ENCODE measurements around the gene PLB1.

PLB1 gene

GRCh38 chr2:28566521-28567041 lies 70.7 kb downstream of the PLB1 start:
- peak; percentile 77 for FAIRE-seq
- no peak for TF ChIP-seq POU2F2 (IDR thresholded peaks at IDR 0.05; ENCODE audit: low read depth, low read length)
- TF ChIP-seq POLR2A (IDR thresholded peaks at IDR 0.05; ENCODE audit: low read depth, low read length): no peak
- no peak for TF ChIP-seq TAF1 (IDR thresholded peaks at IDR 0.05; ENCODE audit: low read depth, low read length)
- no peak for TF ChIP-seq POLR2AphosphoS5 (IDR thresholded peaks at IDR 0.05; ENCODE audit: low read depth, low read length)
- TF ChIP-seq PAX5 (IDR thresholded peaks at IDR 0.05; ENCODE audit: insufficient read depth, low read length, severe bottlenecking): no peak
- TF ChIP-seq SPI1 (IDR thresholded peaks at IDR 0.05; ENCODE audit: low read depth, low read length): no peak
- DNase-seq (ENCODE audit: insufficient read length, low spot score): peak; percentile 90

- TF ChIP-seq SPI1 (IDR thresholded peaks at IDR 0.05; ENCODE audit: low read depth, low read length) (no peak), POU2F2 (IDR thresholded peaks at IDR 0.05; ENCODE audit: low read depth, low read length) (no peak), POLR2A (IDR thresholded peaks at IDR 0.05; ENCODE audit: low read depth, low read length) (no peak), TAF1 (IDR thresholded peaks at IDR 0.05; ENCODE audit: low read depth, low read length) (no peak), PAX5 (IDR thresholded peaks at IDR 0.05; ENCODE audit: insufficient read depth, low read length, severe bottlenecking) (no peak), POLR2AphosphoS5 (IDR thresholded peaks at IDR 0.05; ENCODE audit: low read depth, low read length) (no peak)
- FAIRE-seq (no peak), DNase-seq (ENCODE audit: insufficient read length, low spot score) (no peak)
These were observed 71.2 kb downstream of the PLB1 start for GRCh38 chr2:28567061-28567471.

DNA sequence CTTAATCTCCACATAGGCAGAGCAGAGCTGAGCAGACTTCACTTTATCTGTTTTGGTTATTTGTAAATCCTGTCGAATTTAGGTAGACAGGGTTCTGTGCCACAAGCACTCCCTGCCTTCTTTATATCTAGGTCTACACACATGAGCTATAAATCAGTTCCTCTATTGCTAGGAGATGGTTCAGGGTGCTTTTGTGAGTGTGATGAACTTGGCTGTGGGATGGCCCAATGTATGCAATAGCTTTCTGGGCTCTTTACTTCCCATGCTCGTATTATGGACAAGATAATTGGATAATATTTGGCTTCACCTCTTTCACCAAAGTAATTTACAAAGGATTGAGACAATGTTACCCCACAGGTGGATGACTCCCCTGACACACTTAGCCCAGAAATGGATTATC lies 72.2 kb downstream of the PLB1 start:
- DNase-seq (ENCODE audit: insufficient read length, low spot score) (no peak), FAIRE-seq (no peak)
- no peak for TF ChIP-seq SPI1 (IDR thresholded peaks at IDR 0.05; ENCODE audit: low read depth, low read length)
- no peak for TF ChIP-seq POLR2AphosphoS5 (IDR thresholded peaks at IDR 0.05; ENCODE audit: low read depth, low read length)
- TF ChIP-seq PAX5 (IDR thresholded peaks at IDR 0.05; ENCODE audit: insufficient read depth, low read length, severe bottlenecking): no peak
- TF ChIP-seq POLR2A (IDR thresholded peaks at IDR 0.05; ENCODE audit: low read depth, low read length): no peak
- TF ChIP-seq TAF1 (IDR thresholded peaks at IDR 0.05; ENCODE audit: low read depth, low read length): no peak
- no peak for TF ChIP-seq POU2F2 (IDR thresholded peaks at IDR 0.05; ENCODE audit: low read depth, low read length)

GRCh38 chr2:28568533-28568932 lies 72.7 kb downstream of the PLB1 start:
- FAIRE-seq (no peak), DNase-seq (ENCODE audit: insufficient read length, low spot score) (no peak)
- TF ChIP-seq PAX5 (IDR thresholded peaks at IDR 0.05; ENCODE audit: insufficient read depth, low read length, severe bottlenecking) (no peak), POLR2A (IDR thresholded peaks at IDR 0.05; ENCODE audit: low read depth, low read length) (no peak), POU2F2 (IDR thresholded peaks at IDR 0.05; ENCODE audit: low read depth, low read length) (no peak), TAF1 (IDR thresholded peaks at IDR 0.05; ENCODE audit: low read depth, low read length) (no peak), SPI1 (IDR thresholded peaks at IDR 0.05; ENCODE audit: low read depth, low read length) (no peak), POLR2AphosphoS5 (IDR thresholded peaks at IDR 0.05; ENCODE audit: low read depth, low read length) (no peak)

DNA sequence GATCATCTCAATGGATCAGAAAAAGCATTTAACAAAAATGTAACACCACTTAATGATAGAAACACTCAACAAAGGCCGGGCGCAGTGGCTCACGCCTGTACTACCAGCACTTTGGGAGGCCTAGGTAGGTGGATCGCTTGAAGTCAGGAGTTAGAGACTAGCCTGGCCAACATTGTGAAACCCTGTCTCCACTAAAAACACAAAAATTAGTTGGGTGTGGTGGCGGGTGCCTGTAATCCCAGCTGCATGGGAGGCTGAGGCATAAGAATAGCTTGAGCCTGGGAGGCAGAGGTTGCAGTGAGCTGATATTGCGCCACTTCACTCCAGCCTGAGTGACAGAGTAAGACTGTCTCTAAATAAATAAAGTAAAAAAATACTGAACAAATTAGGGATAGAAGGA lies 74.6 kb downstream of the PLB1 start:
- DNase-seq (ENCODE audit: insufficient read length, low spot score) (no peak), FAIRE-seq (no peak)
- TF ChIP-seq TAF1 (IDR thresholded peaks at IDR 0.05; ENCODE audit: low read depth, low read length) (no peak), PAX5 (IDR thresholded peaks at IDR 0.05; ENCODE audit: insufficient read depth, low read length, severe bottlenecking) (no peak), SPI1 (IDR thresholded peaks at IDR 0.05; ENCODE audit: low read depth, low read length) (no peak), POLR2AphosphoS5 (IDR thresholded peaks at IDR 0.05; ENCODE audit: low read depth, low read length) (no peak), POLR2A (IDR thresholded peaks at IDR 0.05; ENCODE audit: low read depth, low read length) (no peak), POU2F2 (IDR thresholded peaks at IDR 0.05; ENCODE audit: low read depth, low read length) (no peak)

DNA sequence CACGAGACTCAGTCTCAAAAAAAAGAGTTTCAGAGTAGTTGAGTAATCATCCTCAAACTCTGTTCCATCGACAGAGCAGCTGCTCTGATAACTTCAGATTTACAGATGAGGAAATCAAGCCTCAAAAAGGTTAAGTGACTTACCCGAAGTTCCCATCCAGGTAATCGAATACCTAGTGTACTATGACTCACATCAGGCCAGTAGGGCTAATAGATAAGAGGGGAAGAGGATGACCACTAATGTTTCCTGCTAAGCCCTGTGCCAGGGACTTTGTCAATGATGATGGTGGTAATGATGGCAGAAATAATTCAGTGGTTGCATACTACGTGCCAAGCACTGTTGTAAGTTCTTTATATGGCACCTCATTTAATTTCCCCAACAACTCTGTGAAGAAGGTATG lies 80.9 kb downstream of the PLB1 start:
- no peak for FAIRE-seq
- DNase-seq (ENCODE audit: insufficient read length, low spot score): no peak
- no peak for TF ChIP-seq TAF1 (IDR thresholded peaks at IDR 0.05; ENCODE audit: low read depth, low read length)
- TF ChIP-seq POLR2A (IDR thresholded peaks at IDR 0.05; ENCODE audit: low read depth, low read length): no peak
- no peak for TF ChIP-seq PAX5 (IDR thresholded peaks at IDR 0.05; ENCODE audit: insufficient read depth, low read length, severe bottlenecking)
- no peak for TF ChIP-seq SPI1 (IDR thresholded peaks at IDR 0.05; ENCODE audit: low read depth, low read length)
- no peak for TF ChIP-seq POU2F2 (IDR thresholded peaks at IDR 0.05; ENCODE audit: low read depth, low read length)
- TF ChIP-seq POLR2AphosphoS5 (IDR thresholded peaks at IDR 0.05; ENCODE audit: low read depth, low read length): no peak

DNA sequence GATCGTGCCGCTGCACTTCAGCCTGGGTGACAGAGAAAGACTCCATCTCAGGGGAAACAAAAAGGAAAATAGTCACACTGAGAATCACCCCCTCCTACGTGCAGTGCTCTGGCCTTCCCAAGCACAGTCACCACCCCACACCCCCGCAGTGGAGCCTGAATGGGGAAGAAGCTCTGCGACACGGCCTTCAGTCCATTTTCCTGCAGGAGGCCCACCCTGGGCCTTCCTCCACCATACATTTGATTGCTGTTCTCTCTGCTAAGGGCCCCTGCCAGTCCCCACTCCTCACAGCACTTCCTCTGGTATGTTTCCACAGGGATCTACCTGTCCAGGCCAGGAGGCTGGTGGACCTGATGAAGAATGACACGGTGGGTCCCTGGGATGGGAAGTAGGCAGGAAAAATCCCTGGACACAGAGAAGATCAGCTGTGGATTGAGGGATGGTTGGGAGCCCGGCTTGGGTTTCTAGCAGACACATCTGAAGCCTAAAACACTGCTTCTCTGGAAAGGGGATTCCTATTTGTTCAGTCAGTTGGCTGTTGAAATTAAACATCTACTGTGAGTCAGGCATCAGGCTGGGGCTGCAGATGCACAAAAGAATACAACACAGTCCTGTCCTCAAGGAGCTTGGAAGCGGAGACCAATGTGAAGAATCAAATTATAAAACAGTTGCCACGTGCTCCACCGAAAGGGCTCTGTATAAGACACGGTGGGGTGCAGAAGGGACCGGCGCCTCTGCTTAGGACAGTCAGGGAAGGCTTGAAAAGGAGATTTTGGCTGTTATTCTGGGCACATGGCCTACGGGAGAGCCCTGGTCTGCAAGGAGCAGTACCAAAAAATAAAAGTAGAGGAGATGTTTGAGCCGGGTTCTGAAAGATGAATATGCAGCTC lies 82.2 kb downstream of the PLB1 start:
- no peak for FAIRE-seq
- TF ChIP-seq PAX5 (IDR thresholded peaks at IDR 0.05; ENCODE audit: insufficient read depth, low read length, severe bottlenecking) (no peak), SPI1 (IDR thresholded peaks at IDR 0.05; ENCODE audit: low read depth, low read length) (no peak), POLR2A (IDR thresholded peaks at IDR 0.05; ENCODE audit: low read depth, low read length) (no peak), POLR2AphosphoS5 (IDR thresholded peaks at IDR 0.05; ENCODE audit: low read depth, low read length) (no peak), POU2F2 (IDR thresholded peaks at IDR 0.05; ENCODE audit: low read depth, low read length) (no peak), TAF1 (IDR thresholded peaks at IDR 0.05; ENCODE audit: low read depth, low read length) (no peak)

DNA sequence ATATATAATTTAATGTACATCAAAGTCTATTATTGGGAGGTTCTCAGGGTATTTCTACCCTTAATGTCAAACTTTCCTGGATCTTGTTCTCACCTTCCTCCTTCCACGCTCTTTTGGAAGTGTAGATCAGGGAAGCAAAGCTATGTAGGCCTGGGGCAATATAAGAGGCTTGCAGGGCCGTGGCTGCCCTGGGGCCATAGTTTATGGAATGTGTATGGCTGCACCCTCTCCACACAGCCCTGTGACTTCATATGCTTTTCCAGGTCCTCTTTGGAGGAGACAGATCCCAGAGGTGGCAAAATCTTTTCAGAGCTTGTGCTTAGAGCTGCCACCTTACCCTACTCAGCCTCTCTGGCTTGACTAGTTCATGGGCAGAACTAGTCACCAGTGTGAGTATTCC lies 82.9 kb downstream of the PLB1 start:
- DNase-seq (ENCODE audit: insufficient read length, low spot score) (no peak), FAIRE-seq (no peak)
- no peak for TF ChIP-seq POLR2A (IDR thresholded peaks at IDR 0.05; ENCODE audit: low read depth, low read length)
- no peak for TF ChIP-seq TAF1 (IDR thresholded peaks at IDR 0.05; ENCODE audit: low read depth, low read length)
- TF ChIP-seq PAX5 (IDR thresholded peaks at IDR 0.05; ENCODE audit: insufficient read depth, low read length, severe bottlenecking): no peak
- TF ChIP-seq POLR2AphosphoS5 (IDR thresholded peaks at IDR 0.05; ENCODE audit: low read depth, low read length): no peak

More for the DNA sequence above, 82.2 kb downstream of the PLB1 start:
- DNase-seq (ENCODE audit: insufficient read length, low spot score): no peak

GRCh38 chr2:28579606-28580005 lies 83.7 kb downstream of the PLB1 start:
- no peak for FAIRE-seq
- TF ChIP-seq POLR2AphosphoS5 (IDR thresholded peaks at IDR 0.05; ENCODE audit: low read depth, low read length) (no peak), SPI1 (IDR thresholded peaks at IDR 0.05; ENCODE audit: low read depth, low read length) (no peak), POLR2A (IDR thresholded peaks at IDR 0.05; ENCODE audit: low read depth, low read length) (no peak), POU2F2 (IDR thresholded peaks at IDR 0.05; ENCODE audit: low read depth, low read length) (no peak), TAF1 (IDR thresholded peaks at IDR 0.05; ENCODE audit: low read depth, low read length) (no peak), PAX5 (IDR thresholded peaks at IDR 0.05; ENCODE audit: insufficient read depth, low read length, severe bottlenecking) (no peak)
- no peak for DNase-seq (ENCODE audit: insufficient read length, low spot score)

Data from GM12891 (cell line).